Mammary epithelial cell (primary cell): Measurements from ENCODE around the gene TUBGCP6.

Experiments used
- CTCF ChIP-seq, 2 donors: IDR thresholded peaks in 1 of 2; conservative IDR thresholded peaks in 1 of 2; 2 replicates each; pipeline ENCODE4 v1.5.1; 2011 to 2012; ENCODE audit warnings: inconsistent platforms in 2 of 2, low read length in 2 of 2, mild to moderate bottlenecking in 2 of 2, control low read depth in 1 of 2, low read depth in 1 of 2; ENCODE audit not compliant: insufficient read depth in 1 of 2; ENCODE audit errors: extremely low read depth in 1 of 2
- EZH2 ChIP-seq: IDR thresholded peaks from 2 replicates; pipeline ENCODE4 v1.6.1; 2012; ENCODE audit warnings: low read length, inconsistent platforms, borderline replicate concordance

GRCh38 chr22:50262460-50262911, 17.7 kb upstream of the TUBGCP6 start:
- TF ChIP-seq CTCF (conservative IDR thresholded peaks at IDR 0.05 in 1 of 2, IDR thresholded peaks at IDR 0.05 in 1 of 2; ENCODE audit: extremely low read depth in 1 of 2, insufficient read depth in 1 of 2, low read depth in 1 of 2, low read length in 2 of 2) (no peak), EZH2 (no peak)
